Hindlimb muscle (tissue), 1 donor: ENCODE results near the gene DDR1. TPM values are rescaled to one million over a fixed set of nuclear protein-coding genes. Genes with fewer than 3 reads are reported as not detected.

Source experiments
- polyA plus RNA-seq: library from polyadenylated mRNA; unstranded; fragments of 120-200 nt; gene quantifications from one replicate; pipeline ENCODE4 v1.2.1, GENCODE V29; 2013; ENCODE audit not compliant: insufficient read length

DDR1 gene
- polyA plus RNA-seq, 1 donor, result 86.4 TPM

Other genes starting within 250 kb of the DDR1 start
- gene C6orf136, start 237.4 kb upstream of the DDR1 start, polyA plus RNA-seq, result 15.5 TPM
- gene DHX16, start 211.5 kb upstream of the DDR1 start, polyA plus RNA-seq, result 27.7 TPM
- 41.8 TPM for gene PPP1R18, start 197.9 kb upstream of the DDR1 start, polyA plus RNA-seq
- gene NRM, start 193.5 kb upstream of the DDR1 start, polyA plus RNA-seq, result 41.9 TPM
- gene MDC1, start 167.2 kb upstream of the DDR1 start, polyA plus RNA-seq, result 27.0 TPM
- gene TUBB, start 164.2 kb upstream of the DDR1 start, polyA plus RNA-seq, result 777 TPM
- gene FLOT1, start 141.8 kb upstream of the DDR1 start, polyA plus RNA-seq, result 120 TPM
- gene IER3, start 140.0 kb upstream of the DDR1 start, polyA plus RNA-seq, result 13.0 TPM
- 19.9 TPM for gene GTF2H4, start 23.7 kb downstream of the DDR1 start, polyA plus RNA-seq
- 37.2 TPM for gene VARS2, start 29.7 kb downstream of the DDR1 start, polyA plus RNA-seq
- gene SFTA2, start 47.7 kb downstream of the DDR1 start, polyA plus RNA-seq, result not detected
- not detected for gene MUCL3, start 56.5 kb downstream of the DDR1 start, polyA plus RNA-seq
- gene MUC21, start 99.2 kb downstream of the DDR1 start, polyA plus RNA-seq, result not detected
- not detected for gene MUC22, start 126.0 kb downstream of the DDR1 start, polyA plus RNA-seq
- gene C6orf15, start 228.1 kb downstream of the DDR1 start, polyA plus RNA-seq, result not detected
- gene PSORS1C1, start 230.3 kb downstream of the DDR1 start, polyA plus RNA-seq, result 0.85 TPM
- not detected for gene CDSN, start 235.9 kb downstream of the DDR1 start, polyA plus RNA-seq